ENCODE data around the gene TRPC5OS.

TRPC5OS gene

GRCh38 chrX:111875881-111876280 is at the start of gene TRPC5OS:
Gene TRPC5OS, plus strand, starts transcription at chrX:111876181. Its CDS starts 25,669 bp downstream, at chrX:111901850.
- intact Hi-C loops (cut with DNase I; ENCODE audit: low total_unique reads) = no loop called here
- Histone ChIP-seq H3K27me3 (no peaks in the 10 kb centered on the region), H3K4me3 (no peak within 1 kb of the TSS), H3K9me3 (peaks cover 0 to 4% (median 0%) of the 10 kb centered on the region in 3 donors), H3K27ac (no peak within 1 kb of the TSS), H3K36me3 (no peaks in the 10 kb centered on the region), H3K4me1 (no peaks in the 10 kb centered on the region)
- no peak for DNase-seq
- TF ChIP-seq CTCF (IDR thresholded peaks at IDR 0.05) = no peak

GRCh38 chrX:111829345-111829744 is 46.6 kb upstream of the TRPC5OS start:
- TF ChIP-seq CTCF (IDR thresholded peaks at IDR 0.05) = no peak
- H3K36me3 ChIP-seq = no peaks in the 10 kb centered on the region
- H3K9me3 ChIP-seq = no peaks in the 10 kb centered on the region
- DNase-seq = no peak
- H3K4me1 ChIP-seq = no peaks in the 10 kb centered on the region
- intact Hi-C loops (cut with DNase I; ENCODE audit: low total_unique reads) = no loop called here
- H3K27me3 ChIP-seq = no peaks in the 10 kb centered on the region
- H3K4me3 ChIP-seq = no peak overlapping the region
- no peak overlapping the region for H3K27ac ChIP-seq

GRCh38 chrX:111830571-111830970 is 45.4 kb upstream of the TRPC5OS start:
- no peak for DNase-seq

GRCh38 chrX:111831343-111831742 is 44.6 kb upstream of the TRPC5OS start:
- intact Hi-C loops (cut with DNase I; ENCODE audit: low total_unique reads) = no loop called here
- DNase-seq = no peak
- Histone ChIP-seq H3K9me3 (no peaks in the 10 kb centered on the region), H3K27me3 (no peaks in the 10 kb centered on the region), H3K27ac (no peak overlapping the region), H3K4me1 (no peaks in the 10 kb centered on the region), H3K36me3 (no peaks in the 10 kb centered on the region), H3K4me3 (no peak overlapping the region)
- no peak for TF ChIP-seq CTCF (IDR thresholded peaks at IDR 0.05)

More at GRCh38 chrX:111830571-111830970, 45.4 kb upstream of the TRPC5OS start:
- no peaks in the 10 kb centered on the region for H3K36me3 ChIP-seq
- no peak overlapping the region for H3K27ac ChIP-seq
- H3K4me3 ChIP-seq = no peak overlapping the region
- H3K27me3 ChIP-seq = no peaks in the 10 kb centered on the region
- H3K9me3 ChIP-seq = no peaks in the 10 kb centered on the region
- TF ChIP-seq CTCF (IDR thresholded peaks at IDR 0.05) = no peak
- H3K4me1 ChIP-seq = no peaks in the 10 kb centered on the region
- intact Hi-C loops (cut with DNase I; ENCODE audit: low total_unique reads) = no loop called here

- Histone ChIP-seq H3K4me1 (no peaks in the 10 kb centered on the region), H3K27ac (no peak overlapping the region), H3K4me3 (no peak overlapping the region), H3K36me3 (no peaks in the 10 kb centered on the region), H3K27me3 (no peaks in the 10 kb centered on the region), H3K9me3 (no peaks in the 10 kb centered on the region)
- intact Hi-C loops (cut with DNase I; ENCODE audit: low total_unique reads) = no loop called here
- TF ChIP-seq CTCF (IDR thresholded peaks at IDR 0.05) = no peak
- no peak for DNase-seq
Observed at GRCh38 chrX:111837197-111837596, 38.8 kb upstream of the TRPC5OS start.

- Histone ChIP-seq H3K27ac (no peak overlapping the region), H3K9me3 (no peaks in the 10 kb centered on the region), H3K4me3 (no peak overlapping the region), H3K27me3 (no peaks in the 10 kb centered on the region), H3K4me1 (no peaks in the 10 kb centered on the region), H3K36me3 (no peaks in the 10 kb centered on the region)
- DNase-seq = no peak
- no peak for TF ChIP-seq CTCF (IDR thresholded peaks at IDR 0.05)
- intact Hi-C loops (cut with DNase I; ENCODE audit: low total_unique reads) = no loop called here
Observed at GRCh38 chrX:111847491-111848133, 28.4 kb upstream of the TRPC5OS start.
